Lung (tissue), 12 donors: ENCODE results near the gene ATP6V1B1. TPM values are rescaled to one million over a fixed set of nuclear protein-coding genes. Genes with fewer than 3 reads are reported as not detected.

Source experiments
- ATAC-seq: fragments of 200-7000 bp; cut with Tn5 transposase; one replicate; pipeline ENCODE4 v1.9.1; 2020; ENCODE audit warnings: moderate number of reproducible peaks; ENCODE audit not compliant: insufficient read depth, low FRiP score
- DNase-seq, 3 donors: peaks; one replicate each; pipeline ENCODE4 v3.0.0-alpha.2; 2013 to 2017
- H3K27ac ChIP-seq, 2 donors: one replicate each; pipeline ENCODE4 v1.5.1; 2013; ENCODE audit warnings: mild to moderate bottlenecking in 2 of 2, moderate library complexity in 2 of 2, control low read depth in 1 of 2, inconsistent platforms in 1 of 2, low read depth in 1 of 2, low read length in 1 of 2
- H3K27me3 ChIP-seq, 3 donors: one replicate each; pipeline ENCODE4 v1.5.1; 2013; ENCODE audit warnings: low read length in 2 of 3; ENCODE audit not compliant: control insufficient read depth in 3 of 3, insufficient read depth in 3 of 3
- H3K36me3 ChIP-seq, 4 donors: one replicate each; pipeline ENCODE4 v1.5.1; 2013; ENCODE audit warnings: low read length in 4 of 4, mild to moderate bottlenecking in 1 of 4, moderate library complexity in 1 of 4; ENCODE audit not compliant: control insufficient read depth in 4 of 4, insufficient read depth in 4 of 4
- H3K4me1 ChIP-seq, 5 donors: one replicate each; pipeline ENCODE4 v1.5.1; 2013; ENCODE audit warnings: low read length in 5 of 5, mild to moderate bottlenecking in 2 of 5, moderate library complexity in 1 of 5; ENCODE audit not compliant: control insufficient read depth in 5 of 5, insufficient read depth in 5 of 5
- H3K4me3 ChIP-seq: one replicate; pipeline ENCODE4 v1.5.1; 2013; ENCODE audit warnings: mild to moderate bottlenecking, control low read depth, moderate library complexity
- H3K9ac ChIP-seq, 2 donors: one replicate each; pipeline ENCODE4 v1.5.1; 2013; ENCODE audit warnings: low read length in 2 of 2, control low read depth in 1 of 2; ENCODE audit not compliant: insufficient read depth in 1 of 2
- H3K9me3 ChIP-seq, 4 donors: one replicate each; pipeline ENCODE4 v1.5.1; 2013; ENCODE audit warnings: low read length in 3 of 4, mild to moderate bottlenecking in 1 of 4, moderate library complexity in 1 of 4; ENCODE audit not compliant: control insufficient read depth in 4 of 4, insufficient read depth in 3 of 4
- WGBS, 2 donors: extraction: QIAGEN DNeasy Blood & Tissue Kit; methylation state at CpG; one replicate each; pipeline ENCODE4 v1.1.7; 2013; 5-methylcytosine and 5-hydroxymethylcytosine counted together
- polyA plus RNA-seq, 2 donors: library from polyadenylated mRNA; stranded (reverse); fragments of 200-250 nt; gene quantifications; one replicate each; pipeline ENCODE4 v1.2.1, GENCODE V29; 2013
- total RNA-seq, 2 donors: library from RNA; depleted of rRNA in 1 of 2; stranded (reverse); fragments of >200 nt in 1 of 2; gene quantifications; one replicate each; pipeline ENCODE4 v1.2.1, GENCODE V29; 2014 to 2021
- TF ChIP-seq, protein P1 (sequence below): IDR thresholded peaks from 2 replicates; pipeline ENCODE4 v1.5.1; 2012; ENCODE audit warnings: mild to moderate bottlenecking; ENCODE audit errors: control extremely low read depth, extremely low read depth
- donor health status: control.
- donor health status: control.
- donor health status: Bipolar disorder and iron deficiency.
- donor health status: healthy.
- donor health status: DM: yes; HTN: yes; CAD: no.

ATP6V1B1 gene
- total and polyA plus RNA-seq, 4 donors: 0.33 to 5.9 (median 1.8) TPM

DNA sequence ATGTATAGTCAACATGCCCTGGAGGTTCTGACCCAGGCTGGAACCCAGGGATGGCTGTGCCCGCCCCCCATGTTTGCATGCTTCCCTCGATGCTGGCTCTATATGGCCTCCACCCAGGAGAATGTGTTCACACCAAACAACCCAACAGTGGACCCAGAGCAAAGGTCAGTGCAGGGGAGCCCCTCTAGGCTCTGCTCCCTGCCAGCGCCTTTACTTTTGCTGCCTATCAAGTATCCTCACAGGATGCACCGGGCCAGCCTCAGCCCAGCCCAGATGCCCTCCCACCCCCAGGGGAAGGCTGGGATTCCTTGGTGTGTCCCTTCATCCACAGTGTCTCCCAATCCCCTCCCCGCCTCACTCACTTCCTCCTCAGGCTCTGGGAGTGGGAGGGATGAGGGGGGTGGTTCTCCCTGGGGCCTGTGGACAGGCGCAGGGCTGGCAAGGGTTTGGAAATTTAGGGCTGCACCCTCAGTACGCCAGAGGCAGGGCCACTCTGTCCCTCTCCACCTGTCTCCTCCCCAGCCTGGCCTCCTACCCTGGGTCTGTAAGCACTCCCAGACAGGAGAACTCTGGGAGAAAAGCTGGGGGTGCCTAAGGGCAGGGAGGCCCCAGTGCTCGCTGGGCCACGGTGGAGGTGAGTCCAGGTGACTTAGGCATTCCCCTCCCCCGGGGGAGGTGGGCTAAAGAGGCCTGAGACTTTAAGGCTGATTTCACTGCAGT, 2.3 kb downstream of the ATP6V1B1 start:
- no peaks in the 10 kb centered on the region for H3K9me3 ChIP-seq
- DNase-seq (no peak), ATAC-seq (no peak)
- no peak overlapping the region for H3K4me3 ChIP-seq
- H3K27ac ChIP-seq: no peak overlapping the region
- peaks cover 0 to 4% (median 0%) of the 10 kb centered on the region in 5 donors for H3K4me1 ChIP-seq
- H3K9ac ChIP-seq: no peak overlapping the region
- H3K36me3 ChIP-seq: no peaks in the 10 kb centered on the region
- H3K27me3 ChIP-seq: peaks cover 0 to 9% (median 0%) of the 10 kb centered on the region in 3 donors
- TF ChIP-seq, protein P1, sequence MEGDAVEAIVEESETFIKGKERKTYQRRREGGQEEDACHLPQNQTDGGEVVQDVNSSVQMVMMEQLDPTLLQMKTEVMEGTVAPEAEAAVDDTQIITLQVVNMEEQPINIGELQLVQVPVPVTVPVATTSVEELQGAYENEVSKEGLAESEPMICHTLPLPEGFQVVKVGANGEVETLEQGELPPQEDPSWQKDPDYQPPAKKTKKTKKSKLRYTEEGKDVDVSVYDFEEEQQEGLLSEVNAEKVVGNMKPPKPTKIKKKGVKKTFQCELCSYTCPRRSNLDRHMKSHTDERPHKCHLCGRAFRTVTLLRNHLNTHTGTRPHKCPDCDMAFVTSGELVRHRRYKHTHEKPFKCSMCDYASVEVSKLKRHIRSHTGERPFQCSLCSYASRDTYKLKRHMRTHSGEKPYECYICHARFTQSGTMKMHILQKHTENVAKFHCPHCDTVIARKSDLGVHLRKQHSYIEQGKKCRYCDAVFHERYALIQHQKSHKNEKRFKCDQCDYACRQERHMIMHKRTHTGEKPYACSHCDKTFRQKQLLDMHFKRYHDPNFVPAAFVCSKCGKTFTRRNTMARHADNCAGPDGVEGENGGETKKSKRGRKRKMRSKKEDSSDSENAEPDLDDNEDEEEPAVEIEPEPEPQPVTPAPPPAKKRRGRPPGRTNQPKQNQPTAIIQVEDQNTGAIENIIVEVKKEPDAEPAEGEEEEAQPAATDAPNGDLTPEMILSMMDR: no peak
- WGBS, 2 donors: 76 to 78% methylated on average over 10 of the region's 10 CpGs

GRCh38 chr2:70938586-70938950, 2.9 kb downstream of the ATP6V1B1 start:
- no peaks in the 10 kb centered on the region for H3K36me3 ChIP-seq
- H3K27me3 ChIP-seq: peaks cover 0 to 9% (median 0%) of the 10 kb centered on the region in 3 donors
- no peaks in the 10 kb centered on the region for H3K9me3 ChIP-seq
- H3K9ac ChIP-seq: no peak overlapping the region
- H3K4me3 ChIP-seq: no peak overlapping the region
- H3K27ac ChIP-seq: no peak overlapping the region
- WGBS, 2 donors: 49 to 59% methylated on average over 3 of the region's 3 CpGs
- TF ChIP-seq, protein P1: no peak
- H3K4me1 ChIP-seq: peaks cover 0 to 4% (median 0%) of the 10 kb centered on the region in 5 donors
- DNase-seq: no peak
- no peak for ATAC-seq

DNA sequence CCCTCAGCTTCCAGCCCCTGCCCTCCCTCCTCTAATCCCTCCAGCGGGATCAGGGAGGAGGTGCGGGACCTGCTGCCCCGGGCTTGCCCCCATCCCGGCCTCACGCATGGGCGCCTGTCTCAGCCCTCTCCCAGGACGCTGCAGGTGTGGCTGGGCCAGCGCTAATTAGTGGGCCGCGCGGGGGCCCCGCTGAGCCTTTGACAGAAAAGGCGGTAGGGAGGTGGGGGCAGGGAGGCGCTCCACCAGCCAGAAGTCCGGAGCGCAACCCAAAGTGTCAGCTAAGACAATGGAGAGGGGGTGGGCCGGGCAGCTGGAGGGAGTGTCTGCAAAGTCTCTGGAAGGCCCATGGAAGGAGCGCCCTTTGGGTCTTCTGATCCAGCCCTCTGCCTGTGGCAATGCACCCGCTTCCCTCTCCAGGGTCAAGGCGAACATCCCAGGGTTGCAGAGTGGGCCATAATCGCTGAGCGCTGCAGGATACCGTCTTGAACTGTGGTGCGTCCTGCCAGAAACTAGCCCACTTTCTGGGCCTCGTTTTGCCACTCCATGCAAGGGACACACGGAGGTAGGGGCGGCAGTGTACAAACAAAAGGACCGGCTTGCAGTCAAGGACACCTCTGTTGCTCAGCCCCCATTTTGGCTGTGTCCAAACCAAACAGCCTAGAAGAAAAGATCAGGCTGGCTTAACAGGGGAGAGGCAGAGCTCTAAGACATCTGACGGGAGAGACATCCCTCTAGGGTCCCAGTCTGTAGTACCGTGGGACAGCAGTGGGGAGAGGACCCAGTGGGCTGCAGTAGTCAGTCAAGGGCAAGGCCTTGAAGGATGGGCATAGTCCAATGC, 3.5 kb downstream of the ATP6V1B1 start:
- DNase-seq (peak in 1 of 3 donors; percentile 4), ATAC-seq (no peak)
- WGBS, 2 donors: 39 to 54% methylated on average over 30 of the region's 30 CpGs
- Histone ChIP-seq H3K27ac (no peak overlapping the region), H3K9me3 (no peaks in the 10 kb centered on the region), H3K4me1 (peaks cover 0 to 4% (median 0%) of the 10 kb centered on the region in 5 donors), H3K27me3 (peaks cover 0 to 12% (median 0%) of the 10 kb centered on the region in 3 donors), H3K9ac (no peak overlapping the region), H3K36me3 (no peaks in the 10 kb centered on the region), H3K4me3 (no peak overlapping the region)
- TF ChIP-seq, protein P1: no peak
